H1 (cell line): ENCODE measurements around the gene TUBGCP3. TPM values are rescaled to one million over a fixed set of nuclear protein-coding genes. Genes with fewer than 3 reads are reported as not detected.

Experiments
- CTCF ChIA-PET: fragments of 300-600 bp; sonication (Branson Sonifier 250); formaldehyde crosslinking; loops from one replicate; lab custom pipeline; 2021; ENCODE audit not compliant: partially characterized antibody; lab: Charles Lee
- POLR2A ChIA-PET: fragments of 300-600 bp; sonication (Branson Sonifier 250); formaldehyde crosslinking; loops from one replicate; lab custom pipeline; 2021; ENCODE audit warnings: inconsistent platforms; ENCODE audit not compliant: partially characterized antibody; lab: Charles Lee
- DNase-seq, 2 experiments: peaks; one replicate each; pipeline versions ENCODE4 v3.0.0 to v3.0.0-alpha.2; 2010 to 2022; ENCODE audit warnings: low spot score in 2 of 2, low read depth in 1 of 2, mixed read lengths in 1 of 2
- FAIRE-seq: peaks from 2 replicates; lab custom pipeline; 2011; peaks lifted over from hg19 to GRCh38; lab: Jason Lieb, UNC
- H2AFZ ChIP-seq: 2 replicates; pipeline ENCODE4 v1.8.1; 2012; ENCODE audit warnings: low read length, inconsistent platforms
- H2AK5ac ChIP-seq: 2 replicates; pipeline ENCODE4 v1.6.1; 2013; ENCODE audit warnings: low read depth, low read length
- H2BK120ac ChIP-seq: replicated peaks from 2 replicates; pipeline ENCODE3; 2013; ENCODE audit warnings: low read depth, low read length, inconsistent platforms
- H2BK12ac ChIP-seq: 2 replicates; pipeline ENCODE4 v1.6.1; 2013; ENCODE audit warnings: low read depth, low read length
- H2BK15ac ChIP-seq: 2 replicates; pipeline ENCODE4 v1.6.1; 2013; ENCODE audit warnings: low read length
- H2BK20ac ChIP-seq: 2 replicates; pipeline ENCODE4 v1.6.1; 2013; ENCODE audit warnings: low read length
- H2BK5ac ChIP-seq: 2 replicates; pipeline ENCODE4 v1.6.1; 2013; ENCODE audit warnings: low read depth, low read length
- H3K14ac ChIP-seq: 2 replicates; pipeline ENCODE4 v1.6.1; 2013; ENCODE audit warnings: inconsistent platforms; ENCODE audit not compliant: insufficient read length
- H3K18ac ChIP-seq: 2 replicates; pipeline ENCODE4 v1.6.1; 2013; ENCODE audit warnings: low read length; ENCODE audit errors: extremely low read depth
- H3K23ac ChIP-seq: 2 replicates; pipeline ENCODE4 v1.6.1; 2013; ENCODE audit warnings: inconsistent platforms; ENCODE audit not compliant: insufficient read length
- H3K23me2 ChIP-seq: 2 replicates; pipeline ENCODE4 v1.6.1; 2013; ENCODE audit warnings: low read depth, low read length
- H3K27ac ChIP-seq: 2 replicates; pipeline ENCODE4 v1.6.1; 2011; ENCODE audit warnings: low read depth, low read length, inconsistent platforms
- H3K27me3 ChIP-seq, 4 experiments: replicated peaks in 1 of 4; 1 replicate in 1 of 4; 2 replicates in 3 of 4; pipeline versions ENCODE4 v1.6.1 to v1.8.1; 2011 to 2013; ENCODE audit warnings: low read length in 3 of 4, mild to moderate bottlenecking in 3 of 4, inconsistent platforms in 2 of 4, mixed read lengths in 2 of 4, moderate library complexity in 1 of 4; ENCODE audit not compliant: control insufficient read depth in 3 of 4, insufficient read depth in 3 of 4; ENCODE audit errors: extremely low read depth in 1 of 4
- H3K36me3 ChIP-seq, 4 experiments: 2 replicates each; pipeline versions ENCODE4 v1.6.1 to v1.8.1; 2011 to 2013; ENCODE audit warnings: mild to moderate bottlenecking in 4 of 4, low read length in 3 of 4, moderate library complexity in 2 of 4, control low read depth in 1 of 4, inconsistent platforms in 1 of 4; ENCODE audit not compliant: insufficient read depth in 4 of 4, control insufficient read depth in 2 of 4
- H3K4ac ChIP-seq: replicated peaks from 2 replicates; pipeline ENCODE3; 2013; ENCODE audit warnings: low read length, low read depth, mixed read lengths, inconsistent platforms; ENCODE audit not compliant: insufficient read length
- H3K4me1 ChIP-seq, 4 experiments: replicated peaks in 1 of 4; 1 replicate in 1 of 4; 2 replicates in 3 of 4; pipeline versions ENCODE4 v1.6.1 to v1.8.1; 2011 to 2013; ENCODE audit warnings: low read length in 3 of 4, inconsistent platforms in 2 of 4, mixed read lengths in 1 of 4; ENCODE audit not compliant: insufficient read depth in 4 of 4, control insufficient read depth in 3 of 4
- H3K4me2 ChIP-seq, 2 experiments: 2 replicates each; pipeline versions ENCODE4 v1.6.1 to v1.8.1; 2011 to 2013; ENCODE audit warnings: low read depth in 2 of 2, low read length in 2 of 2, control low read depth in 1 of 2, inconsistent platforms in 1 of 2, mild to moderate bottlenecking in 1 of 2; ENCODE audit not compliant: insufficient read depth in 1 of 2
- H3K4me3 ChIP-seq, 4 experiments: fragments of 200-600, 300-600 bp in 1 of 4; sonication (generic), shearing (Covaris generic), sonication (Bioruptor Twin) in 1 of 4; 2 replicates each; pipeline versions ENCODE4 v1.5.1 to v1.8.1; 2011 to 2016; ENCODE audit warnings: low read length in 4 of 4, low read depth in 3 of 4, control low read depth in 2 of 4, inconsistent platforms in 2 of 4, mild to moderate bottlenecking in 2 of 4, mixed read lengths in 1 of 4, moderate library complexity in 1 of 4; ENCODE audit not compliant: insufficient read depth in 2 of 4; ENCODE audit errors: extremely low read depth in 1 of 4
- H3K56ac ChIP-seq: replicated peaks from 2 replicates; pipeline ENCODE3; 2013; ENCODE audit warnings: low read depth, mild to moderate bottlenecking, mixed read lengths, low read length, inconsistent platforms; ENCODE audit not compliant: insufficient read length
- H3K79me1 ChIP-seq: 2 replicates; pipeline ENCODE4 v1.6.1; 2013; ENCODE audit warnings: low read depth, low read length, control low read depth
- H3K79me2 ChIP-seq, 2 experiments: 2 replicates each; pipeline versions ENCODE4 v1.6.1 to v1.8.1; 2012 to 2013; ENCODE audit warnings: low read length in 2 of 2, mild to moderate bottlenecking in 2 of 2, inconsistent platforms in 1 of 2; ENCODE audit not compliant: insufficient read depth in 2 of 2, control insufficient read depth in 1 of 2
- H3K9ac ChIP-seq, 4 experiments: replicated peaks in 1 of 4; 1 replicate in 1 of 4; 2 replicates in 3 of 4; pipeline versions ENCODE4 v1.6.1 to v1.8.1; 2011 to 2013; ENCODE audit warnings: low read depth in 3 of 4, low read length in 3 of 4, control low read depth in 2 of 4, mild to moderate bottlenecking in 2 of 4, moderate library complexity in 2 of 4, inconsistent platforms in 1 of 4; ENCODE audit errors: extremely low read depth in 1 of 4
- H3K9me3 ChIP-seq, 2 experiments: 2 replicates each; pipeline versions ENCODE4 v1.6.1 to v1.8.1; 2012 to 2013; ENCODE audit warnings: mild to moderate bottlenecking in 2 of 2, moderate library complexity in 2 of 2, control low read depth in 1 of 2, inconsistent platforms in 1 of 2, low read depth in 1 of 2, low read length in 1 of 2, mixed read lengths in 1 of 2; ENCODE audit not compliant: insufficient read depth in 2 of 2
- H4K20me1 ChIP-seq, 2 experiments: replicated peaks in 1 of 2; 2 replicates each; pipeline versions ENCODE3 to v1.8.1; 2011 to 2013; ENCODE audit warnings: inconsistent platforms in 2 of 2, low read length in 2 of 2, mild to moderate bottlenecking in 1 of 2; ENCODE audit not compliant: insufficient read depth in 2 of 2, control insufficient read depth in 1 of 2
- H4K5ac ChIP-seq: 2 replicates; pipeline ENCODE4 v1.6.1; 2013; ENCODE audit warnings: low read length, low read depth, mixed read lengths, inconsistent platforms; ENCODE audit not compliant: insufficient read length
- H4K8ac ChIP-seq: 2 replicates; pipeline ENCODE4 v1.8.0; 2013; ENCODE audit warnings: mild to moderate bottlenecking, moderate library complexity, low read length, inconsistent platforms; ENCODE audit not compliant: insufficient read depth; ENCODE audit errors: extremely low read depth
- H4K91ac ChIP-seq: replicated peaks from 2 replicates; pipeline ENCODE3; 2013; ENCODE audit warnings: low read length, mixed read lengths, inconsistent platforms; ENCODE audit not compliant: insufficient read length
- BACH1 ChIP-seq: IDR thresholded peaks from 2 replicates; pipeline ENCODE4 v1.6.1; 2012; ENCODE audit warnings: low read length, improper control_type of control experiment
- BCL11A ChIP-seq, 2 experiments: IDR thresholded peaks; one replicate each; pipeline ENCODE4 v1.6.1; 2011; ENCODE audit warnings: low read depth in 2 of 2, low read length in 2 of 2, mild to moderate bottlenecking in 2 of 2
- BRCA1 ChIP-seq: IDR thresholded peaks from 2 replicates; pipeline ENCODE4 v1.6.1; 2012; ENCODE audit warnings: low read depth, low read length, improper control_type of control experiment
- CEBPB ChIP-seq: IDR thresholded peaks from 2 replicates; pipeline ENCODE4 v1.6.1; 2012; ENCODE audit warnings: low read depth, low read length
- CHD1 ChIP-seq: IDR thresholded peaks from 2 replicates; pipeline ENCODE4 v1.6.1; 2012; ENCODE audit warnings: low read depth, low read length, improper control_type of control experiment
- CREB1 ChIP-seq: IDR thresholded peaks from 2 replicates; pipeline ENCODE4 v1.6.1; 2012; ENCODE audit warnings: inconsistent platforms
- RNF2 ChIP-seq: fragments of 200-900, 300-1000 bp; sonication (generic); IDR thresholded peaks from 2 replicates; pipeline ENCODE4 v1.7.1; 2016; ENCODE audit warnings: borderline replicate concordance, low read depth, mild to moderate bottlenecking, antibody characterized with exemption, low read length; ENCODE audit not compliant: poor library complexity, severe bottlenecking; ENCODE audit errors: missing control alignments
- RXRA ChIP-seq: IDR thresholded peaks from 2 replicates; pipeline ENCODE4 v1.6.1; 2011; ENCODE audit warnings: low read depth, mild to moderate bottlenecking, low read length, moderate library complexity; ENCODE audit not compliant: insufficient read depth
- SAP30 ChIP-seq: fragments of 300-600 bp; sonication (generic); IDR thresholded peaks from 2 replicates; pipeline ENCODE4 v1.7.1; 2012; ENCODE audit warnings: low read length, moderate library complexity, mild to moderate bottlenecking, inconsistent platforms; ENCODE audit not compliant: insufficient read depth, insufficient replicate concordance
- SRF ChIP-seq: IDR thresholded peaks from 2 replicates; pipeline ENCODE4 v1.6.1; 2011; ENCODE audit warnings: mild to moderate bottlenecking, low read depth, low read length, moderate library complexity
- ZNF274 ChIP-seq: IDR thresholded peaks from 2 replicates; pipeline ENCODE4 v1.7.0; 2012; ENCODE audit warnings: low read length, borderline replicate concordance; ENCODE audit errors: extremely low read depth
- WGBS, 2 experiments: shearing (Covaris generic) in 1 of 2; methylation state at CpG; one replicate each; pipeline versions ENCODE4 v1.1.6 to v1.1.7; 2013 to 2015; ENCODE audit warnings: low lambda C conversion rate in 2 of 2, mixed read lengths in 2 of 2, inconsistent platforms in 1 of 2, low coverage in 1 of 2, missing lambda C conversion rate in 1 of 2; ENCODE audit not compliant: insufficient replicate concordance in 2 of 2, insufficient coverage in 1 of 2, insufficient read length in 1 of 2; ENCODE audit errors: extremely low coverage in 1 of 2, missing lambda C conversion rate in 1 of 2; 5-methylcytosine and 5-hydroxymethylcytosine counted together
- polyA plus RNA-seq, 7 experiments: library from polyadenylated mRNA; depleted of rRNA in 3 of 7; stranded (reverse) in 5 of 7; unstranded in 2 of 7; fragments of >200 nt in 5 of 7; fragments of 200-250 nt in 2 of 7; gene quantifications; 1 replicate in 5 of 7; 2 replicates in 1 of 7; 4 replicates in 1 of 7; pipeline versions ENCODE4 v1.2.1 to v1.2.3, GENCODE V29; 2011 to 2013; ENCODE audit warnings: missing spikeins in 2 of 7, mixed read lengths in 2 of 7
- total RNA-seq: library from RNA; stranded (reverse); fragmentation: NEBNext Ultra II Directional; extraction: Animal tissue kit (Norgen Biotek cat#: 25700); gene quantifications from 2 replicates; pipeline ENCODE4 v1.2.1, GENCODE V29; 2021
- TF ChIP-seq, protein P1 (sequence below): IDR thresholded peaks from 2 replicates; pipeline ENCODE4 v1.6.1; 2012; ENCODE audit warnings: inconsistent platforms
- TF ChIP-seq, protein P2 (sequence below): IDR thresholded peaks from 2 replicates; pipeline ENCODE4 v1.6.1; 2012; ENCODE audit warnings: inconsistent platforms

TUBGCP3 gene
- total and polyA plus RNA-seq, 2 of the 8 experiments (the other 6 are each of a cell fraction or from before 2014, with no cell fraction given) = 27.0 to 31.7 TPM

DNA sequence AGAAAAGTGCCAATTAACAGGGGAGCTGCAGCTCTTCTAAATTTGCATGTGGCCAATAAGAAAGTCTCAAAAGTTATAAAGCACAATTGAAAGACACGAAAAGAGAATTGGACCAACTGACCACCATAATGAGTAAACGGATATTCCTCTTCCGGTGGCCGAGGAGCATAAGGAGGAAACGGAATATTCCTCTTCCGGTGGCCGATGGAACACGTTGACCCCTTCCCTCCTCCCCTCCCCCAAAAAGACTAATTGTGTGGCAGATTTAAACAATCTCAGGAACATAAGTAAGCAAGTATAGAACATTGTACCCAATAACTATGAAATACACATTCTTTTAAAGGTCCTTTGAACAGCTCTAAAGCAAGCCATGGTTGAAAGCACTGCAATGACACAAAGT lies 41.2 kb upstream of the TUBGCP3 start:
- Histone ChIP-seq H2BK5ac (no peak overlapping the region), H4K91ac (no peak overlapping the region), H3K79me2 (no peaks in the 10 kb centered on the region), H3K4me2 (no peak overlapping the region), H3K23me2 (no peaks in the 10 kb centered on the region), H2AK5ac (no peak overlapping the region), H2BK15ac (no peak overlapping the region), H2AFZ (no peak overlapping the region), H3K9ac (no peak overlapping the region), H4K5ac (no peak overlapping the region), H3K56ac (no peak overlapping the region), H2BK12ac (no peak overlapping the region), H3K36me3 (no peaks in the 10 kb centered on the region), H3K4me3 (no peak overlapping the region), H3K27ac (no peak overlapping the region), H4K8ac (no peak overlapping the region), H3K4me1 (no peaks in the 10 kb centered on the region), H2BK20ac (no peak overlapping the region), H3K4ac (no peak overlapping the region), H3K14ac (no peak overlapping the region), H3K9me3 (no peaks in the 10 kb centered on the region), H3K27me3 (no peaks in the 10 kb centered on the region), H3K23ac (no peak overlapping the region), H3K18ac (no peak overlapping the region), H2BK120ac (no peak overlapping the region), H4K20me1 (no peaks in the 10 kb centered on the region), H3K79me1 (no peaks in the 10 kb centered on the region)
- DNase-seq (no peak), FAIRE-seq (no peak)
- WGBS, 2 experiments = 88% methylated on average over 8 of the region's 8 CpGs; no CpG with 5 or more reads in 1 of the 2 experiments
- ChIA-PET CTCF (interaction anchor here (0.9 to 2.0 kb wide), 3 partner anchors 11 to 12 kb away, joined by 4 to 9 read pairs (median 4); no protein-coding TSS in a partner anchor), POLR2A (interaction anchor here (0.5 kb wide), 1 partner anchor 535 kb away, joined by 3 read pairs; no protein-coding TSS in a partner anchor)
- TF ChIP-seq, protein P1, sequence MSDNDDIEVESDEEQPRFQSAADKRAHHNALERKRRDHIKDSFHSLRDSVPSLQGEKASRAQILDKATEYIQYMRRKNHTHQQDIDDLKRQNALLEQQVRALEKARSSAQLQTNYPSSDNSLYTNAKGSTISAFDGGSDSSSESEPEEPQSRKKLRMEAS = no peak
- TF ChIP-seq BRCA1 = no peak
- TF ChIP-seq, protein P2, sequence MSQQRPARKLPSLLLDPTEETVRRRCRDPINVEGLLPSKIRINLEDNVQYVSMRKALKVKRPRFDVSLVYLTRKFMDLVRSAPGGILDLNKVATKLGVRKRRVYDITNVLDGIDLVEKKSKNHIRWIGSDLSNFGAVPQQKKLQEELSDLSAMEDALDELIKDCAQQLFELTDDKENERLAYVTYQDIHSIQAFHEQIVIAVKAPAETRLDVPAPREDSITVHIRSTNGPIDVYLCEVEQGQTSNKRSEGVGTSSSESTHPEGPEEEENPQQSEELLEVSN = no peak
- TF ChIP-seq RXRA = no peak
- TF ChIP-seq CEBPB = no peak
- no peak for TF ChIP-seq SRF
- TF ChIP-seq ZNF274 = no peak
- TF ChIP-seq RNF2 = no peak
- TF ChIP-seq CREB1 = no peak
- TF ChIP-seq SAP30 = no peak
- no peak for TF ChIP-seq BACH1
- no peak for TF ChIP-seq CHD1
- no peak for TF ChIP-seq BCL11A (IDR thresholded peaks at IDR 0.05; ENCODE audit: low read depth in 2 of 2, low read length in 2 of 2)
